HEK293 (cell line): ENCODE measurements around the gene KLHDC4.

Source experiments
- KLF7 ChIP-seq: fragments of 450-650 bp; formaldehyde crosslinking; IDR thresholded peaks from 2 replicates; pipeline ENCODE4 v1.5.1; 2016; ENCODE audit warnings: missing biosample characterization, missing genetic modification characterization, borderline replicate concordance
- MYNN ChIP-seq: fragments of 450-650 bp; formaldehyde crosslinking; IDR thresholded peaks from 2 replicates; pipeline ENCODE4 v1.5.1; 2016; ENCODE audit warnings: missing biosample characterization, missing genetic modification characterization, borderline replicate concordance
- OVOL3 ChIP-seq: fragments of 450-650 bp; formaldehyde crosslinking; IDR thresholded peaks from 2 replicates; pipeline ENCODE4 v1.5.1; 2016; ENCODE audit warnings: missing biosample characterization, missing genetic modification characterization
- SCRT1 ChIP-seq: fragments of 450-650 bp; formaldehyde crosslinking; IDR thresholded peaks from 2 replicates; pipeline ENCODE4 v1.5.1; 2016; ENCODE audit warnings: missing biosample characterization, missing genetic modification characterization, borderline replicate concordance
- SP7 ChIP-seq: fragments of 450-650 bp; formaldehyde crosslinking; IDR thresholded peaks from 2 replicates; pipeline ENCODE4 v1.5.1; 2016; ENCODE audit warnings: missing biosample characterization, missing genetic modification characterization
- YY1 ChIP-seq: fragments of 450-650 bp; formaldehyde crosslinking; IDR thresholded peaks from 2 replicates; pipeline ENCODE4 v1.5.1; 2018; ENCODE audit warnings: missing biosample characterization, missing genetic modification characterization
- ZBTB1 ChIP-seq: fragments of 450-650 bp; formaldehyde crosslinking; IDR thresholded peaks from 2 replicates; pipeline ENCODE4 v1.5.1; 2016; ENCODE audit warnings: missing biosample characterization, missing genetic modification characterization
- ZBTB48 ChIP-seq: fragments of 450-650 bp; formaldehyde crosslinking; IDR thresholded peaks from 2 replicates; pipeline ENCODE4 v1.5.1; 2016; ENCODE audit warnings: missing biosample characterization, missing genetic modification characterization
- ZBTB8A ChIP-seq: fragments of 450-650 bp; formaldehyde crosslinking; IDR thresholded peaks from 2 replicates; pipeline ENCODE4 v1.5.1; 2016; ENCODE audit warnings: missing biosample characterization, missing genetic modification characterization
- ZEB2 ChIP-seq: fragments of 450-650 bp; formaldehyde crosslinking; IDR thresholded peaks from 2 replicates; pipeline ENCODE4 v1.5.1; 2016; ENCODE audit warnings: missing biosample characterization, missing genetic modification characterization
- ZNF10 ChIP-seq: fragments of 450-650 bp; formaldehyde crosslinking; IDR thresholded peaks from 2 replicates; pipeline ENCODE4 v1.5.1; 2017; ENCODE audit warnings: missing biosample characterization, missing genetic modification characterization
- ZNF112 ChIP-seq: fragments of 450-650 bp; formaldehyde crosslinking; IDR thresholded peaks from 2 replicates; pipeline ENCODE4 v1.5.0; 2017; ENCODE audit warnings: missing biosample characterization, missing genetic modification characterization
- ZNF133 ChIP-seq: fragments of 450-650 bp; formaldehyde crosslinking; IDR thresholded peaks from 2 replicates; pipeline ENCODE4 v1.5.1; 2016; ENCODE audit warnings: missing biosample characterization, missing genetic modification characterization
- ZNF2 ChIP-seq: fragments of 450-650 bp; formaldehyde crosslinking; IDR thresholded peaks from 2 replicates; pipeline ENCODE4 v1.5.1; 2016; ENCODE audit warnings: missing biosample characterization, missing genetic modification characterization
- ZNF221 ChIP-seq: fragments of 450-650 bp; formaldehyde crosslinking; IDR thresholded peaks from 2 replicates; pipeline ENCODE4 v1.5.1; 2017; ENCODE audit warnings: missing biosample characterization, missing genetic modification characterization, borderline replicate concordance
- ZNF223 ChIP-seq: fragments of 450-650 bp; formaldehyde crosslinking; IDR thresholded peaks from 2 replicates; pipeline ENCODE4 v1.5.1; 2016; ENCODE audit warnings: missing biosample characterization, missing genetic modification characterization
- ZNF311 ChIP-seq: fragments of 450-650 bp; formaldehyde crosslinking; IDR thresholded peaks from 2 replicates; pipeline ENCODE4 v1.5.1; 2017; ENCODE audit warnings: missing biosample characterization, missing genetic modification characterization, borderline replicate concordance
- ZNF341 ChIP-seq: fragments of 450-650 bp; formaldehyde crosslinking; IDR thresholded peaks from 2 replicates; pipeline ENCODE4; 2016; ENCODE audit warnings: low read depth, missing biosample characterization, missing genetic modification characterization
- ZNF433 ChIP-seq: fragments of 450-650 bp; formaldehyde crosslinking; IDR thresholded peaks from 2 replicates; pipeline ENCODE4 v1.5.1; 2016; ENCODE audit warnings: missing biosample characterization, missing genetic modification characterization, low read depth
- ZNF560 ChIP-seq: fragments of 450-650 bp; formaldehyde crosslinking; IDR thresholded peaks from 2 replicates; pipeline ENCODE4 v1.5.1; 2017; ENCODE audit warnings: missing biosample characterization, missing genetic modification characterization, borderline replicate concordance
- ZNF610 ChIP-seq: fragments of 450-650 bp; formaldehyde crosslinking; IDR thresholded peaks from 2 replicates; pipeline ENCODE4 v1.5.1; 2016; ENCODE audit warnings: missing biosample characterization, missing genetic modification characterization, borderline replicate concordance
- ZNF658 ChIP-seq: fragments of 450-650 bp; formaldehyde crosslinking; IDR thresholded peaks from 2 replicates; pipeline ENCODE4; 2016; ENCODE audit warnings: missing biosample characterization, missing genetic modification characterization
- ZNF747 ChIP-seq: fragments of 450-650 bp; formaldehyde crosslinking; IDR thresholded peaks from 2 replicates; pipeline ENCODE4 v1.5.1; 2016; ENCODE audit warnings: missing biosample characterization, missing genetic modification characterization
- ZNF777 ChIP-seq: fragments of 450-650 bp; formaldehyde crosslinking; IDR thresholded peaks from 2 replicates; pipeline ENCODE4 v1.5.1; 2017; ENCODE audit warnings: missing biosample characterization, missing genetic modification characterization, borderline replicate concordance
- ZNF843 ChIP-seq: fragments of 450-650 bp; formaldehyde crosslinking; IDR thresholded peaks from 2 replicates; pipeline ENCODE4 v1.5.1; 2016; ENCODE audit warnings: missing biosample characterization, missing genetic modification characterization
- TF ChIP-seq, protein P1 (sequence below): fragments of 450-650 bp; formaldehyde crosslinking; IDR thresholded peaks from 2 replicates; pipeline ENCODE4 v1.5.1; 2017; ENCODE audit warnings: missing biosample characterization, missing genetic modification characterization
- TF ChIP-seq, protein P2 (sequence below): fragments of 450-650 bp; formaldehyde crosslinking; IDR thresholded peaks from 2 replicates; pipeline ENCODE4 v1.5.1; 2016; ENCODE audit warnings: missing biosample characterization, missing genetic modification characterization
- TF ChIP-seq, protein P3 (sequence below): fragments of 450-650 bp; formaldehyde crosslinking; IDR thresholded peaks from 2 replicates; pipeline ENCODE4 v1.5.1; 2016; ENCODE audit warnings: missing biosample characterization, missing genetic modification characterization, low read depth
- TF ChIP-seq, protein P4 (sequence below): fragments of 450-650 bp; formaldehyde crosslinking; IDR thresholded peaks from 2 replicates; pipeline ENCODE4 v1.5.1; 2016; ENCODE audit warnings: missing biosample characterization, missing genetic modification characterization
- TF ChIP-seq, protein P5 (sequence below): fragments of 450-650 bp; formaldehyde crosslinking; IDR thresholded peaks from 2 replicates; pipeline ENCODE4 v1.5.1; 2016; ENCODE audit warnings: missing biosample characterization, missing genetic modification characterization, low read depth
- TF ChIP-seq, protein P6 (sequence below): fragments of 450-650 bp; formaldehyde crosslinking; IDR thresholded peaks from 2 replicates; pipeline ENCODE4 v1.5.1; 2016; ENCODE audit warnings: missing biosample characterization, missing genetic modification characterization

The KLHDC4 gene

DNA sequence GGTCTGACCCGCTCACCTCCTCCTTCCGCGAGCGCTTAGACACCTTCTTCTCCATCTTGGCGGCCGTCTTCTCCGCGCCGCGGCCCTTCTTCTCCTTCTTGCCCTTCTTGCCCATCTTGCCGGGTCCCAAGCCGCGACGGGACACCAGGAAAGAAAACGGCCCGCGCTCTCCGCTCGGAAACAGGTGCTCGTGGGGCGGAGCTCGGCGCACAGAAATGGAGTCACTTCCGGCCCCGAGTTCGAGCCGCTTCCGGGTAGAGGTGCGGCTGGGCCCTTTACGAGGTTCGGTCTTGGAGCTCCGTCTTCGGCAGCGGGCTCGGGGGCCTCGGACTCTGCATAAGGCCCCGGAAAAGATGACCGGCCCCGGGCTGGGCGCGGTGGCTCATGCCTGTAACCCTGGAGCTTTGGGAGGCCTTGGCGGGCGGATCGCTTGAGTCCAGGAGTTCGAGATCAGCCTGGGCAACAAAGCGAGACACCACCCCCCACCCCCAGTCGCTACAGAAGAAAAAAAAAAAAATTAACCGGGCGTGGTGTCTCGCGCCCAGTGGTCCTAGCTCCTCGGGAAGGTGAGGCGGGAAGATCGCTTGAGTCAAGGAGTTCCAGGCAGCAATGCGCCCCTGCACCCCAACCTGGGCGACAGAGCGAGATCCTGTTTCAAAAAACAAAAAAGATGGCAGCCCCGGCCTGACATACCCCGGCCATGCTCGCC is at the start of gene KLHDC4 (continued):
- TF ChIP-seq KLF7 (tag by site-specific recombination) (peak; percentile 24; the same call in 1 of the 2 replicates), ZNF843 (tag by site-specific recombination) (no peak), ZNF223 (tag by site-specific recombination) (no peak), ZNF747 (tag by site-specific recombination) (no peak), ZNF341 (tag by site-specific recombination) (no peak), ZNF2 (tag by site-specific recombination) (peak; percentile 62; the same call in 1 of the 2 replicates), ZNF777 (peak; percentile 61; the same call in 1 of the 2 replicates), YY1 (tag by site-specific recombination) (no peak; the same call in 1 of the 2 replicates), ZBTB8A (tag by site-specific recombination) (no peak; the same call in 1 of the 2 replicates), OVOL3 (tag by site-specific recombination) (peak; percentile 18; the same call in 1 of the 2 replicates), ZNF658 (tag by site-specific recombination) (no peak), ZNF10 (tag by site-specific recombination) (no peak), ZNF221 (tag by site-specific recombination) (no peak), MYNN (tag by site-specific recombination) (no peak), ZNF311 (tag by site-specific recombination) (no peak), ZBTB1 (tag by site-specific recombination) (no peak), SP7 (tag by site-specific recombination) (peak; percentile 55), ZNF560 (tag by site-specific recombination) (no peak), ZNF133 (tag by site-specific recombination) (no peak), ZBTB48 (no peak), ZNF610 (tag by site-specific recombination) (no peak), ZNF433 (tag by site-specific recombination) (no peak), ZNF112 (tag by site-specific recombination) (no peak), ZEB2 (peak; percentile 68), SCRT1 (peak; percentile 94)
- TF ChIP-seq, protein P1, sequence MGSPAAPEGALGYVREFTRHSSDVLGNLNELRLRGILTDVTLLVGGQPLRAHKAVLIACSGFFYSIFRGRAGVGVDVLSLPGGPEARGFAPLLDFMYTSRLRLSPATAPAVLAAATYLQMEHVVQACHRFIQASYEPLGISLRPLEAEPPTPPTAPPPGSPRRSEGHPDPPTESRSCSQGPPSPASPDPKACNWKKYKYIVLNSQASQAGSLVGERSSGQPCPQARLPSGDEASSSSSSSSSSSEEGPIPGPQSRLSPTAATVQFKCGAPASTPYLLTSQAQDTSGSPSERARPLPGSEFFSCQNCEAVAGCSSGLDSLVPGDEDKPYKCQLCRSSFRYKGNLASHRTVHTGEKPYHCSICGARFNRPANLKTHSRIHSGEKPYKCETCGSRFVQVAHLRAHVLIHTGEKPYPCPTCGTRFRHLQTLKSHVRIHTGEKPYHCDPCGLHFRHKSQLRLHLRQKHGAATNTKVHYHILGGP (tag by site-specific recombination), result peak; percentile 57; the same call in 1 of the 2 replicates
- TF ChIP-seq, protein P2, sequence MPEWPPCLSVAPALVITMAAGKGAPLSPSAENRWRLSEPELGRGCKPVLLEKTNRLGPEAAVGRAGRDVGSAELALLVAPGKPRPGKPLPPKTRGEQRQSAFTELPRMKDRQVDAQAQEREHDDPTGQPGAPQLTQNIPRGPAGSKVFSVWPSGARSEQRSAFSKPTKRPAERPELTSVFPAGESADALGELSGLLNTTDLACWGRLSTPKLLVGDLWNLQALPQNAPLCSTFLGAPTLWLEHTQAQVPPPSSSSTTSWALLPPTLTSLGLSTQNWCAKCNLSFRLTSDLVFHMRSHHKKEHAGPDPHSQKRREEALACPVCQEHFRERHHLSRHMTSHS (tag by site-specific recombination), result no peak
- TF ChIP-seq, protein P3, sequence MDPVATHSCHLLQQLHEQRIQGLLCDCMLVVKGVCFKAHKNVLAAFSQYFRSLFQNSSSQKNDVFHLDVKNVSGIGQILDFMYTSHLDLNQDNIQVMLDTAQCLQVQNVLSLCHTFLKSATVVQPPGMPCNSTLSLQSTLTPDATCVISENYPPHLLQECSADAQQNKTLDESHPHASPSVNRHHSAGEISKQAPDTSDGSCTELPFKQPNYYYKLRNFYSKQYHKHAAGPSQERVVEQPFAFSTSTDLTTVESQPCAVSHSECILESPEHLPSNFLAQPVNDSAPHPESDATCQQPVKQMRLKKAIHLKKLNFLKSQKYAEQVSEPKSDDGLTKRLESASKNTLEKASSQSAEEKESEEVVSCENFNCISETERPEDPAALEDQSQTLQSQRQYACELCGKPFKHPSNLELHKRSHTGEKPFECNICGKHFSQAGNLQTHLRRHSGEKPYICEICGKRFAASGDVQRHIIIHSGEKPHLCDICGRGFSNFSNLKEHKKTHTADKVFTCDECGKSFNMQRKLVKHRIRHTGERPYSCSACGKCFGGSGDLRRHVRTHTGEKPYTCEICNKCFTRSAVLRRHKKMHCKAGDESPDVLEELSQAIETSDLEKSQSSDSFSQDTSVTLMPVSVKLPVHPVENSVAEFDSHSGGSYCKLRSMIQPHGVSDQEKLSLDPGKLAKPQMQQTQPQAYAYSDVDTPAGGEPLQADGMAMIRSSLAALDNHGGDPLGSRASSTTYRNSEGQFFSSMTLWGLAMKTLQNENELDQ (tag by site-specific recombination), result no peak
- TF ChIP-seq, protein P4, sequence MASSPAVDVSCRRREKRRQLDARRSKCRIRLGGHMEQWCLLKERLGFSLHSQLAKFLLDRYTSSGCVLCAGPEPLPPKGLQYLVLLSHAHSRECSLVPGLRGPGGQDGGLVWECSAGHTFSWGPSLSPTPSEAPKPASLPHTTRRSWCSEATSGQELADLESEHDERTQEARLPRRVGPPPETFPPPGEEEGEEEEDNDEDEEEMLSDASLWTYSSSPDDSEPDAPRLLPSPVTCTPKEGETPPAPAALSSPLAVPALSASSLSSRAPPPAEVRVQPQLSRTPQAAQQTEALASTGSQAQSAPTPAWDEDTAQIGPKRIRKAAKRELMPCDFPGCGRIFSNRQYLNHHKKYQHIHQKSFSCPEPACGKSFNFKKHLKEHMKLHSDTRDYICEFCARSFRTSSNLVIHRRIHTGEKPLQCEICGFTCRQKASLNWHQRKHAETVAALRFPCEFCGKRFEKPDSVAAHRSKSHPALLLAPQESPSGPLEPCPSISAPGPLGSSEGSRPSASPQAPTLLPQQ (tag by site-specific recombination), result peak; percentile 71; the same call in 1 of the 2 replicates
- TF ChIP-seq, protein P5, sequence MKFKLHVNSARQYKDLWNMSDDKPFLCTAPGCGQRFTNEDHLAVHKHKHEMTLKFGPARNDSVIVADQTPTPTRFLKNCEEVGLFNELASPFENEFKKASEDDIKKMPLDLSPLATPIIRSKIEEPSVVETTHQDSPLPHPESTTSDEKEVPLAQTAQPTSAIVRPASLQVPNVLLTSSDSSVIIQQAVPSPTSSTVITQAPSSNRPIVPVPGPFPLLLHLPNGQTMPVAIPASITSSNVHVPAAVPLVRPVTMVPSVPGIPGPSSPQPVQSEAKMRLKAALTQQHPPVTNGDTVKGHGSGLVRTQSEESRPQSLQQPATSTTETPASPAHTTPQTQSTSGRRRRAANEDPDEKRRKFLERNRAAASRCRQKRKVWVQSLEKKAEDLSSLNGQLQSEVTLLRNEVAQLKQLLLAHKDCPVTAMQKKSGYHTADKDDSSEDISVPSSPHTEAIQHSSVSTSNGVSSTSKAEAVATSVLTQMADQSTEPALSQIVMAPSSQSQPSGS (tag by site-specific recombination), result no peak
- TF ChIP-seq, protein P6, sequence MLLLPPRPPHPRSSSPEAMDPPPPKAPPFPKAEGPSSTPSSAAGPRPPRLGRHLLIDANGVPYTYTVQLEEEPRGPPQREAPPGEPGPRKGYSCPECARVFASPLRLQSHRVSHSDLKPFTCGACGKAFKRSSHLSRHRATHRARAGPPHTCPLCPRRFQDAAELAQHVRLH (tag by site-specific recombination), result peak; percentile 37; the same call in 1 of the 2 replicates
